ENCODE results near the gene OR2T2. TPM values are rescaled to one million over a fixed set of nuclear protein-coding genes. Genes with fewer than 3 reads are reported as not detected.
"Not testable (repeated sequence)": the region's sequence is repeated elsewhere in the genome, so short reads cannot be mapped to it uniquely, and the experiment has no call there.

Gene OR2T2
- total and polyA plus RNA-seq, 2 donors (not counting 3 experiments of a cell fraction or from before 2014, with no cell fraction given): not detected

DNA sequence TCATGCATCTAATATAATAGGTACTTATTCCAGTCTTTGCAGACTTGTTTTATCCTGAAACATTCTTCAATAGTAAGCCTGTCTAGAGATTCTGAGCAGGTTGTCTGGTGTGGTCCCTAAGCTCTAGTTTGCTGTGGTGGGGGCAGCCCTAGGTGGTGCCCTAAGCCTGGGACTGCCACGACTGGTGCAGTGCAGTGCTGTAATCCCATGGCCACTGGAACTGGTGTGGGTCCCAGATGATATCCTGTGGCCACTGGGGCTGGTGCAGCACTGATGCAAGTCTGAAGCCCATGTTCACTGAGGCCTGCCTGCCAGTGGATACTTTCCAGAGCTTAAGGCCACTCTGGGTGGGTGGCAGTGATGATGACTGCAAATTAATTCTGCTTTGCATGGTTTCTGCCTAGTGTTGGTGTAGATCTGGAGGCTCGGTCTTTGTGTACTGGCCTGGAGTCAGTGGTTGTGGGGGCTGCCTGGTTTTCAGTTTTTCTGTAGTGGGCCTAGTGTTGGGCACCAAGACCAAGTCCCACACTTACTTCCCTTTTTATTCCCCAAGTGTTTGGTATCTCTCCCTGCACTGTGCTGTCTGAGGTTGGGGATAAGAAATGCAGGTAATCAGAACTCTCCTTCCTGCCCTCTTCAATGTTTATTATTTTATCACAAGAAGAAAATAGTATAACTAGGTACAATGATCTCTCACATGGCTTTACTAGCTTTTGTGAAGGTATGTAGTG lies 55.0 kb downstream of the OR2T2 start:
- FAIRE-seq; H3K9ac ChIP-seq (replicated peaks; ENCODE audit: extremely low read depth, insufficient read depth, low read length): not testable (repeated sequence)

More for the DNA sequence above, 55.0 kb downstream of the OR2T2 start:
- H3K9me3 ChIP-seq (replicated peaks; ENCODE audit: control insufficient read depth, insufficient read depth, low read length); BruUV-seq (replicated peaks); H3K27me3 ChIP-seq (ENCODE audit: control insufficient read depth in 2 of 2, insufficient read depth in 2 of 2, low read length in 2 of 2); H3K4me2 ChIP-seq (ENCODE audit: insufficient read depth, low read length); CTCF ChIA-PET; H3K4me1 ChIP-seq (ENCODE audit: control insufficient read depth, extremely low read depth, insufficient read depth, low read length); H3K79me2 ChIP-seq (ENCODE audit: control insufficient read depth, insufficient read depth, low read length); DNase-seq (ENCODE audit: low read depth, low spot score); dilution Hi-C loops (cut with MboI; ENCODE audit: extremely low pct_ligation_motif_present, low sequenced_read_pairs); H3K9me1 ChIP-seq (replicated peaks; ENCODE audit: control insufficient read depth, extremely low read depth, insufficient read depth, low read length); H3K27ac ChIP-seq (ENCODE audit: insufficient read depth, low read depth, low read length); H4K20me1 ChIP-seq (replicated peaks; ENCODE audit: control insufficient read depth, extremely low read depth, insufficient read depth, low read length); POLR2A ChIA-PET; H3K36me3 ChIP-seq (ENCODE audit: control insufficient read depth in 2 of 2, extremely low read depth in 1 of 2, insufficient read depth in 2 of 2, low read length in 2 of 2); H3K4me3 ChIP-seq (replicated peaks in 1 of 3; ENCODE audit: insufficient read depth in 1 of 3, low read depth in 1 of 3, low read length in 3 of 3); intact Hi-C loops (cut with micrococcal nuclease); H2AFZ ChIP-seq (ENCODE audit: low read depth, low read length): not testable (repeated sequence)

Other genes with a start within 250 kb of the OR2T2 start
- gene OR2M3, start 248.4 kb upstream of the OR2T2 start, total RNA-seq: not detected in 2 replicates
- not detected in 2 replicates for gene OR2M3, start 248.4 kb upstream of the OR2T2 start, polyA plus RNA-seq
- gene OR2M4, start 214.2 kb upstream of the OR2T2 start, total RNA-seq: not detected in 2 replicates
- gene OR2M4, start 214.2 kb upstream of the OR2T2 start, polyA plus RNA-seq: not detected in 2 replicates
- gene OR2T33, start 167.7 kb upstream of the OR2T2 start, total RNA-seq: not detected in 2 replicates
- gene OR2T33, start 167.7 kb upstream of the OR2T2 start, polyA plus RNA-seq: not detected in 2 replicates
- not detected in 2 replicates for gene OR2T12, start 142.2 kb upstream of the OR2T2 start, total RNA-seq
- gene OR2T12, start 142.2 kb upstream of the OR2T2 start, polyA plus RNA-seq: not detected in 2 replicates
- not detected in 2 replicates for gene OR2M7, start 121.1 kb upstream of the OR2T2 start, total RNA-seq
- not detected in 2 replicates for gene OR2M7, start 121.1 kb upstream of the OR2T2 start, polyA plus RNA-seq
- gene OR14C36, start 96.9 kb upstream of the OR2T2 start, total RNA-seq: not detected in 2 replicates
- not detected in 2 replicates for gene OR14C36, start 96.9 kb upstream of the OR2T2 start, polyA plus RNA-seq
- gene OR2T4, start 84.0 kb upstream of the OR2T2 start, total RNA-seq: not detected in 2 replicates
- not detected in 2 replicates for gene OR2T4, start 84.0 kb upstream of the OR2T2 start, polyA plus RNA-seq
- gene OR2T6, start 69.9 kb upstream of the OR2T2 start, total RNA-seq: not detected in 2 replicates
- gene OR2T6, start 69.9 kb upstream of the OR2T2 start, polyA plus RNA-seq: not detected in 2 replicates
- gene OR2T1, start 42.6 kb upstream of the OR2T2 start, total RNA-seq: not detected in 2 replicates
- gene OR2T1, start 42.6 kb upstream of the OR2T2 start, polyA plus RNA-seq: not detected in 2 replicates
- not detected in 2 replicates for gene OR2T3, start 27.7 kb downstream of the OR2T2 start, total RNA-seq
- gene OR2T3, start 27.7 kb downstream of the OR2T2 start, polyA plus RNA-seq: not detected in 2 replicates
- gene OR2T5, start 43.0 kb downstream of the OR2T2 start, total RNA-seq: not detected in 2 replicates
- not detected in 2 replicates for gene OR2T5, start 43.0 kb downstream of the OR2T2 start, polyA plus RNA-seq
- gene OR2G6, start 62.4 kb downstream of the OR2T2 start, total RNA-seq: not detected in 2 replicates
- gene OR2G6, start 62.4 kb downstream of the OR2T2 start, polyA plus RNA-seq: not detected in 2 replicates
- not detected in 2 replicates for gene OR2T29, start 117.1 kb downstream of the OR2T2 start, total RNA-seq
- gene OR2T29, start 117.1 kb downstream of the OR2T2 start, polyA plus RNA-seq: not detected in 2 replicates
- not detected in 2 replicates for gene OR2T34, start 129.1 kb downstream of the OR2T2 start, total RNA-seq
- not detected in 2 replicates for gene OR2T34, start 129.1 kb downstream of the OR2T2 start, polyA plus RNA-seq
- not detected in 2 replicates for gene OR2T10, start 152.1 kb downstream of the OR2T2 start, total RNA-seq
- gene OR2T10, start 152.1 kb downstream of the OR2T2 start, polyA plus RNA-seq: not detected in 2 replicates
- not detected in 2 replicates for gene OR2T11, start 189.5 kb downstream of the OR2T2 start, total RNA-seq
- gene OR2T11, start 189.5 kb downstream of the OR2T2 start, polyA plus RNA-seq: not detected in 2 replicates
- not detected in 2 replicates for gene OR2T35, start 199.6 kb downstream of the OR2T2 start, total RNA-seq
- gene OR2T35, start 199.6 kb downstream of the OR2T2 start, polyA plus RNA-seq: not detected in 2 replicates
- not detected in 2 replicates for gene OR2T27, start 209.9 kb downstream of the OR2T2 start, total RNA-seq
- gene OR2T27, start 209.9 kb downstream of the OR2T2 start, polyA plus RNA-seq: not detected in 2 replicates